GM23248 (cell line): ENCODE data around the gene OR4C15. TPM values are rescaled to one million over a fixed set of nuclear protein-coding genes. Genes with fewer than 3 reads are reported as not detected.

Experiments used
- DNase-seq: peaks from one replicate; pipeline ENCODE4 v3.0.0-alpha.2; 2015
- H2AFZ ChIP-seq: fragments of 200-600 bp; sonication (generic); 2 replicates; pipeline ENCODE4 v1.6.1; 2016; ENCODE audit warnings: antibody characterized with exemption
- H3F3A ChIP-seq: fragments of 200-600 bp; sonication (generic); 2 replicates; pipeline ENCODE4 v1.6.1; 2016; ENCODE audit warnings: mild to moderate bottlenecking, antibody characterized with exemption, mixed run types; ENCODE audit not compliant: insufficient read depth
- H3K27ac ChIP-seq: fragments of 200-600 bp; sonication (generic); 2 replicates; pipeline ENCODE4 v1.5.1; 2016; ENCODE audit warnings: mild to moderate bottlenecking
- H3K27me3 ChIP-seq: fragments of 200-600 bp; sonication (generic); replicated peaks from 2 replicates; pipeline ENCODE4 v1.6.1; 2016; ENCODE audit warnings: mild to moderate bottlenecking; ENCODE audit not compliant: insufficient read depth
- H3K36me3 ChIP-seq: fragments of 200-600 bp; sonication (generic); 2 replicates; pipeline ENCODE4 v1.6.1; 2016; ENCODE audit warnings: low read depth, mild to moderate bottlenecking
- H3K4me1 ChIP-seq: fragments of 200-600 bp; sonication (generic); 2 replicates; pipeline ENCODE4 v1.6.1; 2016; ENCODE audit warnings: mild to moderate bottlenecking; ENCODE audit not compliant: insufficient read depth
- H3K4me2 ChIP-seq: fragments of 200-600 bp; sonication (generic); one replicate; pipeline ENCODE4 v1.6.1; 2016; ENCODE audit warnings: mild to moderate bottlenecking; ENCODE audit not compliant: unreplicated experiment
- H3K4me3 ChIP-seq: fragments of 200-600 bp; sonication (generic); 2 replicates; pipeline ENCODE4 v1.5.1; 2016; ENCODE audit warnings: mild to moderate bottlenecking
- H3K79me2 ChIP-seq: fragments of 200-600 bp; sonication (generic); 2 replicates; pipeline ENCODE4 v1.6.1; 2016; ENCODE audit warnings: mild to moderate bottlenecking; ENCODE audit not compliant: insufficient read depth
- H3K9ac ChIP-seq: fragments of 200-600 bp; sonication (generic); 2 replicates; pipeline ENCODE4 v1.6.1; 2016; ENCODE audit warnings: mild to moderate bottlenecking
- H3K9me2 ChIP-seq: fragments of 200-600 bp; sonication (generic); 2 replicates; pipeline ENCODE4 v1.6.1; 2016; ENCODE audit warnings: mixed run types, mild to moderate bottlenecking, moderate library complexity; ENCODE audit not compliant: insufficient read depth
- H3K9me3 ChIP-seq: fragments of 200-600 bp; sonication (generic); one replicate; pipeline ENCODE4 v1.6.1; 2017; ENCODE audit warnings: low read depth
- H4K20me1 ChIP-seq: fragments of 200-600 bp; sonication (generic); 2 replicates; pipeline ENCODE4 v1.6.0; 2016; ENCODE audit not compliant: insufficient read depth
- EZH2 ChIP-seq: fragments of 200-600 bp; sonication (generic); IDR thresholded peaks from 2 replicates; pipeline ENCODE4 v1.6.1; 2018; ENCODE audit warnings: antibody characterized with exemption, mild to moderate bottlenecking; ENCODE audit not compliant: insufficient read depth, poor library complexity, severe bottlenecking
- EZH2phosphoT487 ChIP-seq: fragments of 200-600 bp; sonication (generic); IDR thresholded peaks from 2 replicates; pipeline ENCODE4 v1.6.1; 2018; ENCODE audit warnings: antibody characterized with exemption, moderate library complexity, mild to moderate bottlenecking, low read depth; ENCODE audit not compliant: insufficient read depth
- WGBS, 2 experiments: methylation state at CpG; one replicate each; pipeline ENCODE4 v1.1.6; 2015 to 2017; ENCODE audit warnings: low lambda C conversion rate in 2 of 2, low coverage in 1 of 2; ENCODE audit errors: missing lambda C conversion rate in 2 of 2; 5-methylcytosine and 5-hydroxymethylcytosine counted together
- in situ Hi-C: fragments of 300-500 bp; cut with MboI; formaldehyde crosslinking; loops from 2 replicates; pipeline ENCODE4 v1.15.0; 2020
- polyA plus RNA-seq: library from polyadenylated mRNA; unstranded; fragments of >200 nt; fragmentation: Nextera tagmentation; extraction: Ambion mirVana; gene quantifications from 2 replicates; pipeline ENCODE4 v1.2.1, GENCODE V29; 2016
- total RNA-seq: library from RNA; depleted of rRNA; stranded (reverse); fragments of >200 nt; shearing (Covaris generic); gene quantifications from 2 replicates; pipeline ENCODE4 v1.2.3, GENCODE V29; 2014; rRNA removed

The OR4C15 gene
- total RNA-seq (not detected in 2 replicates), polyA plus RNA-seq (not detected in 2 replicates)

- no peaks in the 10 kb centered on the region for H3K9me3 ChIP-seq
- no peak within 1 kb of the TSS for H3K4me2 ChIP-seq
- no peak within 1 kb of the TSS for H3K27ac ChIP-seq
- no peaks in the 10 kb centered on the region for H3K4me1 ChIP-seq
- no peak within 1 kb of the TSS for H3K9ac ChIP-seq
- in situ Hi-C loops, result no loop called here
- H3F3A ChIP-seq, result no peaks in the 10 kb centered on the region
- H2AFZ ChIP-seq, result no peak within 1 kb of the TSS
- H3K27me3 ChIP-seq, result no peaks in the 10 kb centered on the region
- H3K4me3 ChIP-seq, result no peak within 1 kb of the TSS
- TF ChIP-seq EZH2 (no peak), EZH2phosphoT487 (no peak)
- no peaks in the 10 kb centered on the region for H3K9me2 ChIP-seq
- H3K36me3 ChIP-seq, result no peaks in the 10 kb centered on the region
- no peaks in the 10 kb centered on the region for H3K79me2 ChIP-seq
- H4K20me1 ChIP-seq, result no peaks in the 10 kb centered on the region
- DNase-seq, result no peak
These were observed at the start of gene OR4C15 for GRCh38 chr11:55554169-55554568. OR4C15 (plus strand) TSS chr11:55554469; CDS start chr11:55554469, 0 bp downstream.

GRCh38 chr11:55571828-55572227 lies 17.6 kb downstream of the OR4C15 start, which contains the start of gene OR4C16:
OR4C16 (plus strand) TSS chr11:55572128; CDS start chr11:55572128, 0 bp downstream.
- H3K27me3 ChIP-seq, result no peaks in the 10 kb centered on the region
- in situ Hi-C loops, result no loop called here
- H2AFZ ChIP-seq, result no peak within 1 kb of the TSS
- H3K9ac ChIP-seq, result no peak within 1 kb of the TSS
- H3K4me1 ChIP-seq, result no peaks in the 10 kb centered on the region
- TF ChIP-seq EZH2phosphoT487 (no peak), EZH2 (no peak)
- no peaks in the 10 kb centered on the region for H4K20me1 ChIP-seq
- H3K36me3 ChIP-seq, result no peaks in the 10 kb centered on the region
- H3K4me2 ChIP-seq, result no peak within 1 kb of the TSS
- no peak within 1 kb of the TSS for H3K4me3 ChIP-seq
- no peaks in the 10 kb centered on the region for H3F3A ChIP-seq
- H3K79me2 ChIP-seq, result no peaks in the 10 kb centered on the region
- WGBS, 2 experiments, result 26 to 33% methylated on average over 3 of the region's 3 CpGs
- no peak for DNase-seq
- H3K9me2 ChIP-seq, result no peaks in the 10 kb centered on the region
- no peak within 1 kb of the TSS for H3K27ac ChIP-seq
- no peaks in the 10 kb centered on the region for H3K9me3 ChIP-seq

GRCh38 chr11:55572548-55572947 lies 18.3 kb downstream of the OR4C15 start:
- H3K4me3 ChIP-seq, result no peak overlapping the region
- H3K36me3 ChIP-seq, result no peaks in the 10 kb centered on the region
- no peaks in the 10 kb centered on the region for H3F3A ChIP-seq
- no peak overlapping the region for H3K9ac ChIP-seq
- H3K27ac ChIP-seq, result no peak overlapping the region
- no peak overlapping the region for H2AFZ ChIP-seq
- no peak for DNase-seq
- 0 to 2% methylated on average over 1 of the region's 1 CpG for WGBS, 2 experiments
- H3K9me3 ChIP-seq, result no peaks in the 10 kb centered on the region
- in situ Hi-C loops, result no loop called here
- H3K9me2 ChIP-seq, result no peaks in the 10 kb centered on the region
- no peaks in the 10 kb centered on the region for H4K20me1 ChIP-seq
- no peaks in the 10 kb centered on the region for H3K27me3 ChIP-seq
- TF ChIP-seq EZH2phosphoT487 (no peak), EZH2 (no peak)
- no peaks in the 10 kb centered on the region for H3K79me2 ChIP-seq
- no peaks in the 10 kb centered on the region for H3K4me1 ChIP-seq
- no peak overlapping the region for H3K4me2 ChIP-seq

Other genes starting within 250 kb of the OR4C15 start
- not detected in 2 replicates for gene OR4A16, start 211.3 kb upstream of the OR4C15 start, total RNA-seq
- not detected in 2 replicates for gene OR4A16, start 211.3 kb upstream of the OR4C15 start, polyA plus RNA-seq
- gene OR4A15, start 186.5 kb upstream of the OR4C15 start, total RNA-seq, result not detected in 2 replicates
- not detected in 2 replicates for gene OR4A15, start 186.5 kb upstream of the OR4C15 start, polyA plus RNA-seq
- not detected in 2 replicates for gene OR4C16, start 17.7 kb downstream of the OR4C15 start, total RNA-seq
- gene OR4C16, start 17.7 kb downstream of the OR4C15 start, polyA plus RNA-seq, result not detected in 2 replicates
- not detected in 2 replicates for gene OR4C11, start 53.2 kb downstream of the OR4C15 start, total RNA-seq
- not detected in 2 replicates for gene OR4C11, start 53.2 kb downstream of the OR4C15 start, polyA plus RNA-seq
- gene OR4P4, start 80.6 kb downstream of the OR4C15 start, total RNA-seq, result not detected in 2 replicates
- not detected in 2 replicates for gene OR4P4, start 80.6 kb downstream of the OR4C15 start, polyA plus RNA-seq
- not detected in 2 replicates for gene OR4S2, start 93.9 kb downstream of the OR4C15 start, total RNA-seq
- not detected in 2 replicates for gene OR4S2, start 93.9 kb downstream of the OR4C15 start, polyA plus RNA-seq
- gene OR4C6, start 107.7 kb downstream of the OR4C15 start, total RNA-seq, result not detected in 2 replicates
- not detected in 2 replicates for gene OR4C6, start 107.7 kb downstream of the OR4C15 start, polyA plus RNA-seq
- not detected in 2 replicates for gene OR5D13, start 219.0 kb downstream of the OR4C15 start, total RNA-seq
- not detected in 2 replicates for gene OR5D13, start 219.0 kb downstream of the OR4C15 start, polyA plus RNA-seq
- gene OR5D14, start 241.1 kb downstream of the OR4C15 start, total RNA-seq, result not detected in 2 replicates
- gene OR5D14, start 241.1 kb downstream of the OR4C15 start, polyA plus RNA-seq, result not detected in 2 replicates